ENCODE measurements around the gene CHIT1. TPM values are rescaled to one million over a fixed set of nuclear protein-coding genes. Genes with fewer than 3 reads are reported as not detected.

Gene CHIT1
- total and polyA plus RNA-seq, 10 donors, result 2.0 to 165 (median 6.7) TPM

DNA sequence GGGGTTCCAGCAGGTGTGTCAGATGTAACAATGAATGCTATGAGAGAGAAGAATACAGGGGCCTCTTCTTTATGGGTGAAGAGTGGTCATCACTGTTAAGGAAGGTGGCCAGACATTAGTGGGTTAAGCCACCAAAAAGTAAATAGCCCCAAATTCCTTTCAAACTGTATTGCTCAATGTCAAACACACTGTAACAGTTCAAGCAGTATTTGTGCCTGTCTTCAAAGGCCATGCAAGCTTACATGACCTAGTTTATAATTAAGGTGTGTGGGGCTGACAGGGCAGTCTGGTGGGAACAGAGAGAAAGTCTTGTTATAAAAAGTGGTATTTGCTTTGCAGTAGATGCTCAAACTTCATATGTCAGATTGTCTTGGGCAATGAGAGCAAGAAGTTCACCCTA, 18.5 kb downstream of the CHIT1 start:
- TF ChIP-seq POLR2A (IDR thresholded peaks at IDR 0.05) (no peak), POLR2AphosphoS5 (IDR thresholded peaks at IDR 0.05) (no peak), CTCF (IDR thresholded peaks at IDR 0.05 in 8 of 11, conservative IDR thresholded peaks at IDR 0.05 in 3 of 11) (no peak)
- H3K36me3 ChIP-seq, result no peaks in the 10 kb centered on the region
- H3K9me3 ChIP-seq, result no peaks in the 10 kb centered on the region
- H3K4me3 ChIP-seq, result no peak overlapping the region
- no peak overlapping the region for H3K27ac ChIP-seq
- intact Hi-C loops (cut with DNase I; ENCODE audit: low total_unique reads), result no loop called here
- DNase-seq, result no peak
- peaks cover 0 to 2% (median 0%) of the 10 kb centered on the region in 7 donors for H3K27me3 ChIP-seq (replicated peaks in 1 of 7)
- peaks cover 0 to 13% (median 4%) of the 10 kb centered on the region in 6 donors for H3K4me1 ChIP-seq

GRCh38 chr1:203210350-203210749, 19.1 kb downstream of the CHIT1 start:
- Histone ChIP-seq H3K4me3 (no peak overlapping the region), H3K9me3 (no peaks in the 10 kb centered on the region), H3K4me1 (peaks cover 0 to 7% (median 0%) of the 10 kb centered on the region in 6 donors), H3K27me3 (replicated peaks in 1 of 7) (no peaks in the 10 kb centered on the region), H3K27ac (no peak overlapping the region), H3K36me3 (no peaks in the 10 kb centered on the region)
- DNase-seq, result no peak
- intact Hi-C loops (cut with DNase I; ENCODE audit: low total_unique reads), result no loop called here
- no peak for TF ChIP-seq CTCF (IDR thresholded peaks at IDR 0.05 in 8 of 11, conservative IDR thresholded peaks at IDR 0.05 in 3 of 11)
- no peak for TF ChIP-seq POLR2AphosphoS5 (IDR thresholded peaks at IDR 0.05)
- no peak for TF ChIP-seq POLR2A (IDR thresholded peaks at IDR 0.05)

GRCh38 chr1:203208181-203208580, 21.3 kb downstream of the CHIT1 start:
- H3K36me3 ChIP-seq, result no peaks in the 10 kb centered on the region
- WGBS, 5 donors, result 77 to 92% (median 87%) methylated on average over 1 of the region's 1 CpG
- no peak for DNase-seq
- no peaks in the 10 kb centered on the region for H3K27me3 ChIP-seq (replicated peaks in 1 of 7)
- H3K4me1 ChIP-seq, result peaks cover 0 to 2% (median under 1%) of the 10 kb centered on the region in 6 donors
- no peak overlapping the region for H3K27ac ChIP-seq
- TF ChIP-seq POLR2AphosphoS5 (IDR thresholded peaks at IDR 0.05), result no peak
- TF ChIP-seq POLR2A (IDR thresholded peaks at IDR 0.05), result no peak
- TF ChIP-seq CTCF (IDR thresholded peaks at IDR 0.05 in 8 of 11, conservative IDR thresholded peaks at IDR 0.05 in 3 of 11), result no peak
- no peak overlapping the region for H3K4me3 ChIP-seq
- intact Hi-C loops (cut with DNase I; ENCODE audit: low total_unique reads), result no loop called here
- H3K9me3 ChIP-seq, result no peaks in the 10 kb centered on the region

DNA sequence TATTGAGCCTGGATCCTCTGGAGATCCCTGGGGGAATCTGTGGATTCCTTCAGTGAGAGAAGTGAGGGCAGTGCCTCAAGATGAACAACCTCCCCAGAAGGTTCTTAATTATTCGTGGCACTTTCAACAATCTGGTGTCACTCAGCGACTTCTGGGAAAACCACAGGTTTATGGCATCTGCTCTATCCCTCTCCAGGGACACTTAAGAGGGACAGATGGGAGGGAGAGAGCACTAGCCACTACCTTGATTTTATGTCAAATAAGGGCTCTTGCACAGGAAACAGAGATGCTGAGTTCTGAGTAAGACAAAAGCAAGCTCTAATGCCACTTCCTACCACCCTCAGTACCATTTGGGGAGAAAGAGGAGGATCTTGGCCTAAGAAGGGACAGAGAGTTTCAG, 21.7 kb downstream of the CHIT1 start:
- DNase-seq, result no peak
- no peak for TF ChIP-seq POLR2AphosphoS5 (IDR thresholded peaks at IDR 0.05)
- no peak for TF ChIP-seq POLR2A (IDR thresholded peaks at IDR 0.05)
- no peak for TF ChIP-seq CTCF (IDR thresholded peaks at IDR 0.05 in 8 of 11, conservative IDR thresholded peaks at IDR 0.05 in 3 of 11)
- WGBS, 5 donors, result 55 to 75% (median 64%) methylated on average over 2 of the region's 2 CpGs
- Histone ChIP-seq H3K9me3 (no peaks in the 10 kb centered on the region), H3K27ac (no peak overlapping the region), H3K27me3 (replicated peaks in 1 of 7) (peaks cover 0 to 2% (median 0%) of the 10 kb centered on the region in 7 donors), H3K4me1 (peaks cover 0 to 6% (median 4%) of the 10 kb centered on the region in 6 donors), H3K4me3 (no peak overlapping the region), H3K36me3 (no peaks in the 10 kb centered on the region)
- intact Hi-C loops (cut with DNase I; ENCODE audit: low total_unique reads), result no loop called here
